RWPE1 (cell line): ENCODE data around the gene SPAG5.

Experiments used
- CTCF ChIA-PET: fragments of 350-600 bp; sonication (Branson Sonifier 250); formaldehyde crosslinking; extraction: SDS; loops from one replicate; lab custom pipeline; 2021; lab: Yijun Ruan, JAX
- POLR2A ChIA-PET: fragments of 400-600 bp; formaldehyde crosslinking; extraction: SDS; loops from one replicate; lab custom pipeline; 2020; ENCODE audit warnings: antibody characterized with exemption; ENCODE audit not compliant: low non-redundant PET; lab: Yijun Ruan, JAX
- DNase-seq: peaks from one replicate; pipeline ENCODE4 v3.0.0; 2012; ENCODE audit warnings: low spot score
- H3K27ac ChIP-seq: fragments of 450-650 bp; 2 replicates; pipeline ENCODE4 v1.5.1; 2017
- TF ChIP-seq, protein P1 (sequence below): fragments of 450-650 bp; conservative IDR thresholded peaks from 2 replicates; pipeline ENCODE4 v1.5.1; 2017; ENCODE audit warnings: low read depth, mild to moderate bottlenecking

Gene SPAG5, protein sequence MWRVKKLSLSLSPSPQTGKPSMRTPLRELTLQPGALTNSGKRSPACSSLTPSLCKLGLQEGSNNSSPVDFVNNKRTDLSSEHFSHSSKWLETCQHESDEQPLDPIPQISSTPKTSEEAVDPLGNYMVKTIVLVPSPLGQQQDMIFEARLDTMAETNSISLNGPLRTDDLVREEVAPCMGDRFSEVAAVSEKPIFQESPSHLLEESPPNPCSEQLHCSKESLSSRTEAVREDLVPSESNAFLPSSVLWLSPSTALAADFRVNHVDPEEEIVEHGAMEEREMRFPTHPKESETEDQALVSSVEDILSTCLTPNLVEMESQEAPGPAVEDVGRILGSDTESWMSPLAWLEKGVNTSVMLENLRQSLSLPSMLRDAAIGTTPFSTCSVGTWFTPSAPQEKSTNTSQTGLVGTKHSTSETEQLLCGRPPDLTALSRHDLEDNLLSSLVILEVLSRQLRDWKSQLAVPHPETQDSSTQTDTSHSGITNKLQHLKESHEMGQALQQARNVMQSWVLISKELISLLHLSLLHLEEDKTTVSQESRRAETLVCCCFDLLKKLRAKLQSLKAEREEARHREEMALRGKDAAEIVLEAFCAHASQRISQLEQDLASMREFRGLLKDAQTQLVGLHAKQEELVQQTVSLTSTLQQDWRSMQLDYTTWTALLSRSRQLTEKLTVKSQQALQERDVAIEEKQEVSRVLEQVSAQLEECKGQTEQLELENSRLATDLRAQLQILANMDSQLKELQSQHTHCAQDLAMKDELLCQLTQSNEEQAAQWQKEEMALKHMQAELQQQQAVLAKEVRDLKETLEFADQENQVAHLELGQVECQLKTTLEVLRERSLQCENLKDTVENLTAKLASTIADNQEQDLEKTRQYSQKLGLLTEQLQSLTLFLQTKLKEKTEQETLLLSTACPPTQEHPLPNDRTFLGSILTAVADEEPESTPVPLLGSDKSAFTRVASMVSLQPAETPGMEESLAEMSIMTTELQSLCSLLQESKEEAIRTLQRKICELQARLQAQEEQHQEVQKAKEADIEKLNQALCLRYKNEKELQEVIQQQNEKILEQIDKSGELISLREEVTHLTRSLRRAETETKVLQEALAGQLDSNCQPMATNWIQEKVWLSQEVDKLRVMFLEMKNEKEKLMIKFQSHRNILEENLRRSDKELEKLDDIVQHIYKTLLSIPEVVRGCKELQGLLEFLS

DNA sequence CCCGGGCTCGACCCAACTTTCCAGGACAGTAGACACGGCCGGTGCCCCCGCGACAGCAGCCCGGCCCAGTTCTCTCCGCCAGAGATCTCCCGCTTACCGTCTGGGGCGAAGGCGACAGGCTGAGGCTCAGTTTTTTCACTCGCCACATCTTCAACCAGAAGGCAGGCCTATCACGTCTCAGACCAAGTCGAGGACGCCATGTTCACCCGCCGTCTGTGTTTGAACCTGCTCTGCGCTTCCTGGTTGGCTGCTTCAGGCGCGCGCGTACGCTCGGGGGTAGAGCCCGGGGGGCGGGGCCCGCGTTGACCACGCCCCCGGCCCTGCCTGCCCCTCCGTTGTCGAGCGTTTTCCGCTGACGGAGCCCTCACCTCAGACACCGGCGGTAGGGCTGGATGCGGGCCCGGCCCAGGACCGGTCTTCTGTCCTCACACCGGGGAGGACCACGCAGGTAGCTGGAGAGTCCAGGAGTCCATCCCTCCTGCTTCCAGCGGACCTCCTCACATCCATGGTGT is at the start of gene SPAG5:
Gene SPAG5 (minus strand): TSS at position 227 of the 512 bp plus-strand sequence. CDS start 79 bp downstream, at position 148.
- peak within 1 kb of the TSS; percentile 95 for H3K27ac ChIP-seq
- ChIA-PET CTCF (interaction anchor here (1.4 kb wide), 1 partner anchor 14 kb away, joined by 5 read pairs; the partner anchor contains the start of gene RSKR), POLR2A (no interaction called here)
- peak; percentile 98 for DNase-seq
- TF ChIP-seq, protein P1, sequence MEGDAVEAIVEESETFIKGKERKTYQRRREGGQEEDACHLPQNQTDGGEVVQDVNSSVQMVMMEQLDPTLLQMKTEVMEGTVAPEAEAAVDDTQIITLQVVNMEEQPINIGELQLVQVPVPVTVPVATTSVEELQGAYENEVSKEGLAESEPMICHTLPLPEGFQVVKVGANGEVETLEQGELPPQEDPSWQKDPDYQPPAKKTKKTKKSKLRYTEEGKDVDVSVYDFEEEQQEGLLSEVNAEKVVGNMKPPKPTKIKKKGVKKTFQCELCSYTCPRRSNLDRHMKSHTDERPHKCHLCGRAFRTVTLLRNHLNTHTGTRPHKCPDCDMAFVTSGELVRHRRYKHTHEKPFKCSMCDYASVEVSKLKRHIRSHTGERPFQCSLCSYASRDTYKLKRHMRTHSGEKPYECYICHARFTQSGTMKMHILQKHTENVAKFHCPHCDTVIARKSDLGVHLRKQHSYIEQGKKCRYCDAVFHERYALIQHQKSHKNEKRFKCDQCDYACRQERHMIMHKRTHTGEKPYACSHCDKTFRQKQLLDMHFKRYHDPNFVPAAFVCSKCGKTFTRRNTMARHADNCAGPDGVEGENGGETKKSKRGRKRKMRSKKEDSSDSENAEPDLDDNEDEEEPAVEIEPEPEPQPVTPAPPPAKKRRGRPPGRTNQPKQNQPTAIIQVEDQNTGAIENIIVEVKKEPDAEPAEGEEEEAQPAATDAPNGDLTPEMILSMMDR: no peak

DNA sequence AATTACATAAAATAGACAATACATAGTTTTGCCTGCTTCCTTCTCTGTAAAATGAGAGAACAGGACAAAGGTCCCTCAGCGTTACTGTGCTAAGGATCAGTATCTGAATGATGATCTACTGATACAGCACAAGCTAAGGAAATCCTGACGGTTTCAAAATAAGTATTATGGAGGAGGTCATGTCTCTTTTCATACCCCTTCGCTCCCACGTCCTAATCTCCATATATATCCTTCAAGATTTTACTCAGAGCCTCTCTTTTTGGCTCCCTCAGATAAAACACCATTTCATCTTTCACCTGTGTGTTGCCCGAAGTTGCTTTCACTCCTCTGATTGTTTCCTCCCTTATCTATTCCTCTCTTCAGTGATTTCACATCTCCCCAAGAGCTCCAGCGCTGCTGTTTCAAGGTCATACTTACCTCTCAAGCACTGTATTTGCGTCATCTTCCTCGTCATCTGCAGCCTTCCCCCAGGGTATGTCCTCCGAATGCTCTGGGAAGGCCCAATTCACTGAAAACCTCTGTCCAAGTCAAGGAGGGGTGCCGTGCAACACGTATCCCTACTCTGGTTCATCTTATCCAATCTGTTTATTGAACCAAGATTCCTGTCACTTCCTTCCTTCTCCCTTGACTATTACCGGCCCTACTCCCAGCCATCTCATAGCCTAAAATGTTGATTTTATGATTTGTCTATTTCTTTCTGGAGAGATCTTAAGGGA is 47.4 kb upstream of the SPAG5 start:
- no peak for DNase-seq
- POLR2A ChIA-PET: interaction anchor here (1.4 kb wide), 1 partner anchor 11 kb away, joined by 3 read pairs; no protein-coding TSS in a partner anchor
- peak overlapping the region; percentile 45 for H3K27ac ChIP-seq
- TF ChIP-seq, protein P1: no peak
- CTCF ChIA-PET: interaction anchor here (0.7 to 1.6 kb wide), 4 partner anchors 9 to 696 kb away, joined by 3 to 5 read pairs (median 4); no protein-coding TSS in a partner anchor

DNA sequence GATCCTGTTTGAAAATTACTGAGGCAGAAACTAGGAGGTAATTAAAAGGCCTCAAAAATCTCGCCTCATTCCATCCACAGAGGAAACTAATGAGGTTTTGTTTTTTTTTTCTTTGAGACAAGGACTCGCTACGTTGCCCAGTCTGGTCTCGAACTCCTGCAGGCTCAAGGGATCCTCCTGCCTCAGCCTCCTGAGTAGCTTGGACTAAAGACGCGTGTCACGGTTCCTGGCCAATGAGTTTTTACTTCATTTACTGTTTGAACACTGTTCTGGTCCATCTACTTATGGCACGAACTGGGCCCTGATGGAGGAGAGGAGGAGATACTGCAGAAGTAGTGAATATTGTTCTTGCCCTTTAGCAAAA is 46.7 kb upstream of the SPAG5 start:
- TF ChIP-seq, protein P1: no peak
- H3K27ac ChIP-seq: peak overlapping the region; percentile 75
- POLR2A ChIA-PET: interaction anchor here (0.6 to 2.2 kb wide), 4 partner anchors 11 to 233 kb away, joined by 3 to 7 read pairs (median 4); partner anchors contain the start of gene RPL23A
- CTCF ChIA-PET: interaction anchor here (0.6 to 1.1 kb wide), 3 partner anchors 12 to 320 kb away, joined by 3 to 7 read pairs (median 4); no protein-coding TSS in a partner anchor
- DNase-seq: no peak

DNA sequence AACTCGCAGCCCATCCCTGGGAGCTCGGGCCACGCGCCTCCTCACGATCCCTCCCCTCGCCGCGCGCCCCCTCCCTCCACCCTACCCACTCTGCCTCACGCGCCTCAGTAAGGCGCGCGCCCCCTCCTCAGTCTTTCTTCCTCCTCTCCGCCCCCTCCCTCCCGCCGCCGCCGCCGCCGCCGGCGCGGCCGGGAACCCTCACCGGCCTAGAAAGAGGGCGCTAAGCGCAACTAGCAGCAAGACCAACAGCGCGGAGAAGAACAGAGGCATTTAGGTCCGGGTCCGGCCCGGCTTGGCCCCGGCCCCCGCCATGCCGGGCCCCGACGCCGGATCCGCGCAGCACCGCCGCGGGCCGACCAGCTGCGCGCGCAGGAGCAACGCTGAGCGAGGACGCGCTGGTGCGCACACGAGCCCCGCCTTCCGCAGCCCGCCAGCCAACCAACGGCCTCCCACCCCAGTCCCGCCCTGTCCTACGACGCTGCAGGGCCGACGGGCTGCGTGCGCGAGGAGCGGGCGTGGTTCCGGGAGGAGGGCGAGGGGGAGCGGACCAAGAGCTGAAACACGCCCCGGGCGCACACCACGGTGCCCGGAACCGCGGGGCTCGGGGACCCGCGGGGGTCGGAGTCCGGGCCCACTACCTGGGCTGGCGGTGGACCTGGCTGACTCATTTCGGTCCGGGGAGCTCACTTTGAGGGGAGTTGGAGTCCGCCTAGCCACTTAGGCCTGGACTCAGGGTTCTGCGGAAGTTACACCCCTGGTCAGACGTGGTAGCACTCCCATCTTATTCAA is 46.2 kb upstream of the SPAG5 start, which contains the start of gene BLTP2:
Gene BLTP2 (minus strand): TSS at position 372 of the 789 bp plus-strand sequence. CDS start 102 bp downstream, at position 270.
- ChIA-PET CTCF (interaction anchor here (0.6 to 1.1 kb wide), 3 partner anchors 12 to 321 kb away, joined by 3 to 7 read pairs (median 4); no protein-coding TSS in a partner anchor), POLR2A (interaction anchor here (0.6 to 2.2 kb wide), 5 partner anchors 11 to 234 kb away, joined by 3 to 7 read pairs (median 4); partner anchors contain the start of gene RPL23A)
- H3K27ac ChIP-seq: peak within 1 kb of the TSS; percentile 75
- TF ChIP-seq, protein P1: no peak
- DNase-seq: peak; percentile 98
